PFSK-1 (cell line): ENCODE data around the gene TMEM63A.

Source experiments
- FOXP2 ChIP-seq: optimal IDR thresholded peaks from 2 replicates; pipeline ENCODE3; 2011; ENCODE audit warnings: borderline replicate concordance, control low read depth, inconsistent platforms; ENCODE audit not compliant: insufficient read depth; ENCODE audit errors: extremely low read length, extremely low read depth
- POLR2AphosphoS5 ChIP-seq: IDR thresholded peaks from 2 replicates; pipeline ENCODE4 v1.6.1; 2012; ENCODE audit warnings: low read depth, mild to moderate bottlenecking, control low read depth, low read length, moderate library complexity
- REST ChIP-seq, 2 experiments: IDR thresholded peaks; 2 replicates each; pipeline versions ENCODE4 v1.6.1 to v1.8.0; 2011 to 2012; ENCODE audit warnings: low read depth in 2 of 2, low read length in 2 of 2, control low read depth in 1 of 2, inconsistent platforms in 1 of 2, mild to moderate bottlenecking in 1 of 2, moderate library complexity in 1 of 2; ENCODE audit not compliant: insufficient read depth in 1 of 2
- SIN3A ChIP-seq: IDR thresholded peaks from 2 replicates; pipeline ENCODE4 v1.6.1; 2012; ENCODE audit warnings: mild to moderate bottlenecking, low read length, moderate library complexity, borderline replicate concordance; ENCODE audit not compliant: insufficient read depth
- TAF1 ChIP-seq: IDR thresholded peaks from 2 replicates; pipeline ENCODE4 v1.6.1; 2012; ENCODE audit warnings: low read length, control low read depth, borderline replicate concordance; ENCODE audit not compliant: insufficient read depth

DNA sequence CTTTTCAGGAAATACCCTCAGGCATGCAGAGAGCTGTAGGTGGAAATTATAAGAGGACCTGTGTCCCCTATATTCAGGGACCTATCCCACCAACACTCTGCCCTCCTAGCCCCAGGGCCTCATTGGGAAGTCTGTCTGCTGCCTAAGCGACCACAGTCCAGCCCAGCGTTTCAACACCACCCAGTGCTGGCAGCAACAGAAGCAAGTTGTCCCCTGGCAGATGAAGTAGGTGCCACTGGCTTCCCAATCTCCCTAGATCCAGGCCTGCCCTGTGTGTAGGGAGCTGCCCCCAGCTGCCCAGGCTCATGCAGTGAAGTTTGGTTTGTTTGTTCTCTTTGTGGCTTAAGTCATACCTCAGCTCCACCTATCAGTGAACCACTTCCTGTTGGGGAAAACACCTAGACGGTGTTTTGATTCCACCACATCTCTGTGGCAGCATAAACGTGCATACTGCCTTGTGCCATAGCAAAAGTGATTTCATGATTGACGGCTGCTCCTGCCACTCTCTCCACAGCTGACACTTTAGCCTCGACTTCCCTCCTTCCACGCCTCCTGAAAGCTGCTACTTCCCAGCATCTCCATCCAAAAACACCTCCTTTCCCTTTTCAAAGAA is 14.9 kb upstream of the TMEM63A start:
- no peak for TF ChIP-seq REST (IDR thresholded peaks at IDR 0.05; ENCODE audit: insufficient read depth in 1 of 2, low read depth in 2 of 2, low read length in 2 of 2)
- TF ChIP-seq POLR2AphosphoS5, result no peak
- TF ChIP-seq SIN3A, result no peak
- TF ChIP-seq TAF1, result no peak
- TF ChIP-seq FOXP2, result no peak
